Endothelial cell of umbilical vein (primary cell): ENCODE measurements around the gene SLC25A1. TPM values are rescaled to one million over a fixed set of nuclear protein-coding genes. Genes with fewer than 3 reads are reported as not detected.

Experiments
- BruUV-seq: library from RNA; stranded (reverse); fragments of 400-500 nt; replicated peaks from 2 replicates; lab custom pipeline; 2021; lab: Mats Ljungman, UMichigan
- CTCF ChIA-PET: fragments of 300-600, 350-600 bp; sonication (Branson Sonifier 250); formaldehyde crosslinking; loops from one replicate; lab custom pipeline; 2021; ENCODE audit warnings: antibody characterized with exemption, inconsistent platforms; lab: Charles Lee
- POLR2A ChIA-PET: fragments of 300-600, 350-600 bp; sonication (Branson Sonifier 250); formaldehyde crosslinking; loops from one replicate; lab custom pipeline; 2021; ENCODE audit warnings: antibody characterized with exemption, inconsistent platforms; lab: Charles Lee
- DNase-seq: peaks from one replicate; pipeline ENCODE4 v3.0.0-alpha.2; 2011; ENCODE audit warnings: low read depth, low spot score
- FAIRE-seq: peaks from 2 replicates; lab custom pipeline; 2011; peaks lifted over from hg19 to GRCh38; lab: Jason Lieb, UNC
- H2AFZ ChIP-seq: 2 replicates; pipeline ENCODE4 v1.6.0; 2012; ENCODE audit warnings: low read depth, low read length, control low read depth, inconsistent platforms
- H3K27ac ChIP-seq: 2 replicates; pipeline ENCODE4 v1.5.1; 2011; ENCODE audit warnings: low read depth, mild to moderate bottlenecking, control low read depth, low read length, moderate library complexity; ENCODE audit not compliant: insufficient read depth
- H3K27me3 ChIP-seq, 2 experiments: 2 replicates each; pipeline versions ENCODE4 v1.6.0 to v1.6.1; 2011; ENCODE audit warnings: low read length in 2 of 2, mixed read lengths in 1 of 2; ENCODE audit not compliant: control insufficient read depth in 2 of 2, insufficient read depth in 2 of 2
- H3K36me3 ChIP-seq, 2 experiments: 2 replicates in 1 of 2; 3 replicates in 1 of 2; pipeline ENCODE4 v1.5.1; 2011; ENCODE audit warnings: low read length in 2 of 2, mild to moderate bottlenecking in 1 of 2, moderate library complexity in 1 of 2; ENCODE audit not compliant: control insufficient read depth in 2 of 2, insufficient read depth in 2 of 2; ENCODE audit errors: extremely low read depth in 1 of 2
- H3K4me1 ChIP-seq: 3 replicates; pipeline ENCODE4 v1.5.1; 2011; ENCODE audit warnings: mild to moderate bottlenecking, low read length; ENCODE audit not compliant: control insufficient read depth, insufficient read depth; ENCODE audit errors: extremely low read depth
- H3K4me2 ChIP-seq: 2 replicates; pipeline ENCODE4 v1.6.1; 2011; ENCODE audit warnings: low read length, control low read depth, mixed read lengths; ENCODE audit not compliant: insufficient read depth
- H3K4me3 ChIP-seq, 3 experiments: fragments of 200-600 bp in 1 of 3; sonication (generic), shearing (Covaris generic) in 1 of 3; replicated peaks in 1 of 3; 2 replicates each; pipeline ENCODE4 v1.5.1; 2011 to 2016; ENCODE audit warnings: control low read depth in 3 of 3, low read length in 3 of 3, mild to moderate bottlenecking in 2 of 3, inconsistent platforms in 1 of 3, low read depth in 1 of 3, moderate library complexity in 1 of 3; ENCODE audit not compliant: insufficient read depth in 1 of 3
- H3K79me2 ChIP-seq: 2 replicates; pipeline ENCODE4 v1.6.0; 2012; ENCODE audit warnings: low read length, inconsistent platforms; ENCODE audit not compliant: control insufficient read depth, insufficient read depth
- H3K9ac ChIP-seq: replicated peaks from 2 replicates; pipeline ENCODE3; 2011; ENCODE audit warnings: low read length, control low read depth; ENCODE audit not compliant: insufficient read depth; ENCODE audit errors: extremely low read depth
- H3K9me1 ChIP-seq: replicated peaks from 3 replicates; pipeline ENCODE4 v1.6.0; 2011; ENCODE audit warnings: mild to moderate bottlenecking, low read length; ENCODE audit not compliant: control insufficient read depth, insufficient read depth; ENCODE audit errors: extremely low read depth
- H3K9me3 ChIP-seq: replicated peaks from 2 replicates; pipeline ENCODE4 v1.5.1; 2012; ENCODE audit warnings: low read length, inconsistent platforms; ENCODE audit not compliant: control insufficient read depth, insufficient read depth
- H4K20me1 ChIP-seq: replicated peaks from 2 replicates; pipeline ENCODE3; 2011; ENCODE audit warnings: mild to moderate bottlenecking, low read length; ENCODE audit not compliant: control insufficient read depth, insufficient read depth; ENCODE audit errors: extremely low read depth
- CTCF ChIP-seq, 2 donors: IDR thresholded peaks; 1 replicate in 1 of 2; 2 replicates in 1 of 2; pipeline ENCODE4 v1.5.1; 2011; ENCODE audit warnings: low read length in 2 of 2, mild to moderate bottlenecking in 2 of 2, moderate library complexity in 2 of 2, control low read depth in 1 of 2, inconsistent platforms in 1 of 2, low read depth in 1 of 2; ENCODE audit not compliant: insufficient read depth in 1 of 2; ENCODE audit errors: extremely low read depth in 1 of 2
- EZH2 ChIP-seq: IDR thresholded peaks from 2 replicates; pipeline ENCODE4 v1.6.1; 2012; ENCODE audit warnings: borderline replicate concordance, low read depth, mild to moderate bottlenecking, moderate library complexity, low read length, inconsistent platforms; ENCODE audit not compliant: severe bottlenecking
- FOS ChIP-seq: IDR thresholded peaks from 2 replicates; pipeline ENCODE4 v1.6.1; 2011; ENCODE audit warnings: mild to moderate bottlenecking, low read length, moderate library complexity, borderline replicate concordance; ENCODE audit not compliant: insufficient read depth
- GATA2 ChIP-seq: IDR thresholded peaks from 2 replicates; pipeline ENCODE4 v1.7.0; 2011; ENCODE audit warnings: low read depth, mild to moderate bottlenecking, moderate library complexity, mixed read lengths, low read length; ENCODE audit not compliant: insufficient read length, insufficient read depth
- JUN ChIP-seq: IDR thresholded peaks from 2 replicates; pipeline ENCODE4 v1.6.1; 2011; ENCODE audit warnings: borderline replicate concordance, low read depth; ENCODE audit not compliant: insufficient read length, insufficient read depth
- MAX ChIP-seq: IDR thresholded peaks from 2 replicates; pipeline ENCODE4 v1.6.1; 2011; ENCODE audit not compliant: insufficient read depth, insufficient read length
- MYC ChIP-seq: IDR thresholded peaks from one replicate; pipeline ENCODE4 v1.6.1; 2011; ENCODE audit warnings: mild to moderate bottlenecking, low read depth, low read length
- POLR2A ChIP-seq: IDR thresholded peaks from 2 replicates; pipeline ENCODE4 v1.6.1; 2012; ENCODE audit warnings: low read depth, mild to moderate bottlenecking, control low read depth, low read length
- POLR2AphosphoS5 ChIP-seq: IDR thresholded peaks from 2 replicates; pipeline ENCODE4 v1.6.1; 2012; ENCODE audit warnings: low read depth, mild to moderate bottlenecking, control low read depth, low read length, moderate library complexity; ENCODE audit not compliant: insufficient read depth
- dilution Hi-C: fragments of 300-500 bp; cut with MboI; formaldehyde crosslinking; loops from one replicate; pipeline ENCODE4 v1.15.0; 2019; ENCODE audit warnings: low sequenced_read_pairs; ENCODE audit not compliant: extremely low pct_ligation_motif_present
- intact Hi-C: fragments of 100-400 bp; cut with micrococcal nuclease; formaldehyde crosslinking; loops from one replicate; pipeline ENCODE4 v1.10.0; 2022
- polyA plus RNA-seq, 4 experiments: library from polyadenylated mRNA; depleted of rRNA in 3 of 4; stranded (reverse) in 3 of 4; unstranded in 1 of 4; fragments of >200 nt; gene quantifications; 2 replicates each; pipeline versions ENCODE4 v1.2.1 to v1.2.3, GENCODE V29; 2011 to 2012; ENCODE audit warnings: missing spikeins in 1 of 4
- total RNA-seq: library from RNA; stranded (reverse); gene quantifications from 2 replicates; pipeline ENCODE4 v1.2.3, GENCODE V29; 2021

The SLC25A1 gene
- total and polyA plus RNA-seq, 2 donors (not counting 3 experiments of a cell fraction or from before 2014, with no cell fraction given): 80.0 to 94.5 TPM

- TF ChIP-seq EZH2 (no peak), GATA2 (no peak)
- ChIA-PET CTCF (no interaction called here), POLR2A (no interaction called here)
- Histone ChIP-seq H3K4me2 (peak overlapping the region; percentile 83), H3K4me3 (peak overlapping the region; percentile 65 to 84 (median 73)), H3K9ac (peak overlapping the region; percentile 86), H3K27me3 (peaks cover 17 to 19% of the 10 kb centered on the region in 2 experiments), H3K9me3 (no peaks in the 10 kb centered on the region), H3K36me3 (peaks cover 0 to 5% of the 10 kb centered on the region in 2 experiments), H3K27ac (peak overlapping the region; percentile 50), H2AFZ (no peak overlapping the region), H3K9me1 (no peaks in the 10 kb centered on the region), H4K20me1 (no peaks in the 10 kb centered on the region), H3K79me2 (peaks cover 29% of the 10 kb centered on the region), H3K4me1 (peaks cover 19% of the 10 kb centered on the region)
- dilution Hi-C loops (no loop called here), intact Hi-C loops (no loop called here)
- no peak for DNase-seq
- BruUV-seq: no TSS peak
- FAIRE-seq: no peak
Measured at GRCh38 chr22:19172213-19173046, 6.1 kb downstream of the SLC25A1 start.

GRCh38 chr22:19169947-19170318 lies 8.6 kb downstream of the SLC25A1 start:
- CTCF ChIA-PET: interaction anchor here (0.7 to 1.0 kb wide), 3 partner anchors 10 to 18 kb away, joined by 3 read pairs; no protein-coding TSS in a partner anchor
- peaks cover 25% of the 10 kb centered on the region for H3K79me2 ChIP-seq
- H3K4me2 ChIP-seq: peak overlapping the region; percentile 5
- H3K36me3 ChIP-seq: no peaks in the 10 kb centered on the region
- H2AFZ ChIP-seq: peak overlapping the region; percentile 72
- POLR2A ChIA-PET: no interaction called here
- H4K20me1 ChIP-seq: no peaks in the 10 kb centered on the region
- H3K9me1 ChIP-seq: no peaks in the 10 kb centered on the region
- dilution Hi-C loops: no loop called here
- peaks cover 22 to 24% of the 10 kb centered on the region in 2 experiments for H3K27me3 ChIP-seq
- DNase-seq: no peak
- no peak overlapping the region for H3K27ac ChIP-seq
- H3K9me3 ChIP-seq: no peaks in the 10 kb centered on the region
- H3K9ac ChIP-seq: no peak overlapping the region
- intact Hi-C loops: no loop called here
- TF ChIP-seq MYC (no peak), GATA2 (no peak), EZH2 (no peak), POLR2AphosphoS5 (no peak), MAX (no peak), POLR2A (no peak), CTCF (IDR thresholded peaks at IDR 0.05; ENCODE audit: extremely low read depth in 1 of 2, insufficient read depth in 1 of 2, low read depth in 1 of 2, low read length in 2 of 2) (no peak), JUN (no peak), FOS (no peak)
- no peak for FAIRE-seq
- no peak overlapping the region for H3K4me3 ChIP-seq
- H3K4me1 ChIP-seq: peaks cover 18% of the 10 kb centered on the region
- no TSS peak for BruUV-seq
